Bronchial epithelial cell (primary cell): ENCODE data around the gene DCC. TPM values are rescaled to one million over a fixed set of nuclear protein-coding genes. Genes with fewer than 3 reads are reported as not detected.
A peak's percentile ranks its signal among the peaks of the same experiment; 100 is the strongest.

Source experiments
- DNase-seq: peaks from one replicate; pipeline ENCODE4 v3.0.0-alpha.2; 2010; ENCODE audit warnings: low read depth
- FAIRE-seq: peaks from 2 replicates; lab custom pipeline; 2011; peaks lifted over from hg19 to GRCh38; lab: Jason Lieb, UNC
- H3K27me3 ChIP-seq: 2 replicates; pipeline ENCODE4 v1.5.1; 2011; ENCODE audit warnings: low read length; ENCODE audit not compliant: control insufficient read depth, insufficient read depth
- H3K36me3 ChIP-seq: 2 replicates; pipeline ENCODE4 v1.5.1; 2011; ENCODE audit warnings: low read length; ENCODE audit not compliant: control insufficient read depth, insufficient read depth
- H3K4me3 ChIP-seq: 2 replicates; pipeline ENCODE4 v1.5.1; 2011; ENCODE audit warnings: mild to moderate bottlenecking, low read depth, low read length, control low read depth
- total RNA-seq: library from RNA; depleted of rRNA; stranded (reverse); fragments of >200 nt; gene quantifications from 2 replicates; pipeline ENCODE4 v1.2.1, GENCODE V29; 2014
- TF ChIP-seq, protein P1 (sequence below): IDR thresholded peaks from 2 replicates; pipeline ENCODE4 v1.5.1; 2011; ENCODE audit warnings: mild to moderate bottlenecking, moderate library complexity, low read length, control low read depth, inconsistent platforms; ENCODE audit not compliant: insufficient read depth, severe bottlenecking

Gene DCC
- total RNA-seq, 1 donor from 2014 or later = not detected

DNA sequence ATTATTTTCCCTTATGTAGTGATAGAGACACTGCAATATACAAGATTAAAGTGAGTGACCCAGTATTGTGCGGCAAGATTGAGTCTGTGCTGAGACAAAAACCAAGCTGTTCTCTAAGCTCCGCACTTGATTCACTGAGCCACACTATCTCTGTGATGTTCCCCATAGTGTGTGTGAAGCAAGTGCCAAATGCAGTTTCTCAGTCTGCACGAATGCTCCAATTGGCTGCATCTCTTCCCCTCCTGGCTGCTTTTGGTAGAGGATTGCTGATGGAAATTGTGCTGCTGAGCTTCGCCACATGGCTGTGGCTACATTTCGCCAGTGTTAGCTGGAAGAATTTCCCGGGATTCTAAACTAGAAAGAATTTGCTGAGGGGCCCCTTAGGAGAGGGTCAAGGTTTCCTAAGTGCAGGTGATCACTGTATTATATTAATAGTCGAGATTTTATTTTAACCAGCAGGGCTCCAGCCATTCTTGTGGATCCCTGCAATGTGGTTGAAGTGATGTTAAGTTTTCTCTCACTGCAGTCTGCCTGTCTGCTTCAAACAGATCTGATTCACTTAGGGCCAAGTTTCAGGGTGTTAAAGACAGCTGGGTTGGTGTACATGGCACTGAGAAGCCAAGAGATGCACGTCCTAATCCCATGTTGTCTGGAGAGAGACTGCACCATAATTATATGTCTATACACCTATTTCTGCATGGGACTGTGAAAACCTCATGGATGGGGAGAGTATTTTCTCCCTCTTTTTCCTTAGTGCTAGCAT lies 317.2 kb downstream of the DCC start:
- H3K27me3 ChIP-seq = no peaks in the 10 kb centered on the region
- DNase-seq (no peak), FAIRE-seq (no peak)
- no peak overlapping the region for H3K4me3 ChIP-seq
- TF ChIP-seq, protein P1, sequence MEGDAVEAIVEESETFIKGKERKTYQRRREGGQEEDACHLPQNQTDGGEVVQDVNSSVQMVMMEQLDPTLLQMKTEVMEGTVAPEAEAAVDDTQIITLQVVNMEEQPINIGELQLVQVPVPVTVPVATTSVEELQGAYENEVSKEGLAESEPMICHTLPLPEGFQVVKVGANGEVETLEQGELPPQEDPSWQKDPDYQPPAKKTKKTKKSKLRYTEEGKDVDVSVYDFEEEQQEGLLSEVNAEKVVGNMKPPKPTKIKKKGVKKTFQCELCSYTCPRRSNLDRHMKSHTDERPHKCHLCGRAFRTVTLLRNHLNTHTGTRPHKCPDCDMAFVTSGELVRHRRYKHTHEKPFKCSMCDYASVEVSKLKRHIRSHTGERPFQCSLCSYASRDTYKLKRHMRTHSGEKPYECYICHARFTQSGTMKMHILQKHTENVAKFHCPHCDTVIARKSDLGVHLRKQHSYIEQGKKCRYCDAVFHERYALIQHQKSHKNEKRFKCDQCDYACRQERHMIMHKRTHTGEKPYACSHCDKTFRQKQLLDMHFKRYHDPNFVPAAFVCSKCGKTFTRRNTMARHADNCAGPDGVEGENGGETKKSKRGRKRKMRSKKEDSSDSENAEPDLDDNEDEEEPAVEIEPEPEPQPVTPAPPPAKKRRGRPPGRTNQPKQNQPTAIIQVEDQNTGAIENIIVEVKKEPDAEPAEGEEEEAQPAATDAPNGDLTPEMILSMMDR = no peak
- no peaks in the 10 kb centered on the region for H3K36me3 ChIP-seq

DNA sequence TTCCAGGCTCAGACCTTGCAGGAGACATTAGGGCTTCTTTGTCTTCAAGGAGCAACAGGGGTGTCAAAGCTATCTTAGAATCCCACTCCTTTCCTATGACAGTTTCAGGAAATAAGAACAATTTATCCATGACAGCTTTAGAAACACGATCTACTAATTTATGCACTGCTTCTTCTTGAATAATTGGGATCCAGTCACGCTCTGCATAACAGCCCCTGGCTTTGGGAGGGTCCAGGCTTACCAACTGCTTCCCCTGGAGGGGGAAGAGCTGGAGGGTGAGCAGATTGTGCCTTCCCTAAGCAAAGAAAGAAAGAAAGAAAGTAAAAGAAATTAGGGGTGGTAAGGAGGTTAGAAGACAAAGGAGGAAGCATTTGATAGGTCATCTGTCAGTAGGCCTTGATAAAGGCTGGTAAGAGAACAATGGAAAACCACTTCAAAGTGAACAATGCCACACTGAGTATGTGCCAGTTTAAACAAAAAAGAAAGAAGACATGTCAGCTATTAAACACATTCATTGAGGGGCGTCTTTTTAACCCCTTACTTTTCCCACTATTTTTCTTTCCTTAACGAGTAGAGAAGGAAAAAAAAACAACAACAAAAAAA lies 327.6 kb downstream of the DCC start:
- DNase-seq (no peak), FAIRE-seq (no peak)
- Histone ChIP-seq H3K27me3 (no peaks in the 10 kb centered on the region), H3K4me3 (no peak overlapping the region), H3K36me3 (no peaks in the 10 kb centered on the region)
- TF ChIP-seq, protein P1 = no peak

- Histone ChIP-seq H3K27me3 (no peaks in the 10 kb centered on the region), H3K4me3 (no peak overlapping the region), H3K36me3 (no peaks in the 10 kb centered on the region)
- FAIRE-seq (no peak), DNase-seq (peak; percentile 8)
- TF ChIP-seq, protein P1 = no peak
Observed at GRCh38 chr18:52670896-52671295, 330.9 kb downstream of the DCC start.

DNA sequence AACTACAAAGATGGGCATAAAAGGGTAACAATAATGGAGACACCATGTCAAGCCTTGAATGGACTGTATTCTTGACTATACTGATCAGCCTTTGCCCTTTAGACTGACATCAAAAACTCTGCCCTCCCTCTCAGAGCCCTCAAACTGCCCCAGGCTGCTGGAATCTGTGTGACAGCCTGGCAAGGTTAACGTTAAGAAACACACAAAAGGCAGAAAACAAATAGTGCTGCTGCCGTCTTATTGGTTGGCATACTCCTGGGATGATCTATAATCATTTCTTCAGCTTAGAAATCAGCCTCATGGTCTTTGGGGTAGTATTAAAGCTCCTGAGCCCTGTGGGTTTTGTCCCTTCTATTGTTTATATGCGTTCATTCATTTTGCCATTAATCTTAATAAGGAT lies 338.0 kb downstream of the DCC start:
- DNase-seq (no peak), FAIRE-seq (no peak)
- Histone ChIP-seq H3K4me3 (no peak overlapping the region), H3K27me3 (no peaks in the 10 kb centered on the region), H3K36me3 (no peaks in the 10 kb centered on the region)
- TF ChIP-seq, protein P1 = no peak

DNA sequence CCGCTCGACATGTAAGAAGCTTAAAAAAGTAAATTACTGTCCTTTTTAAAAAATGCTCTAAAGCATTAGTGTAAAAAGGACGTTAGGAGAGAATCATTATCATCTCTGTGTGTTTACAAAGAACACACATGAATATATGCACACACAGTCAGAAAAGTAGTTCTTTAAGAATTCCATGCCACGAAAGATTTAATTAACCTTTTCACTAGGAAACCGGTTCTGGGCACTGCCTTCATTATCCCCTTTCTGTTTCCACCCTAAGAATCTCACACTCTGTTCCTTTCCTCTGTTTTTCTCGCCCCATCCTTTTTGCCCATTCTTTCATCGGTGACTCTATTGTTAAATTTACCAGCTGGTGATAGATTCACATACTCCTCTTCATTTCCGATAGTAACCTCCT lies 338.6 kb downstream of the DCC start:
- Histone ChIP-seq H3K4me3 (no peak overlapping the region), H3K36me3 (no peaks in the 10 kb centered on the region), H3K27me3 (no peaks in the 10 kb centered on the region)
- DNase-seq = no peak
- TF ChIP-seq, protein P1 = no peak
- FAIRE-seq = no peak
